HT1080 (cell line): ENCODE results near the gene OGG1. TPM values are rescaled to one million over a fixed set of nuclear protein-coding genes. Genes with fewer than 3 reads are reported as not detected.

Experiments used
- total RNA-seq: library from RNA; depleted of rRNA; stranded (reverse); fragments of >200 nt; shearing (Covaris generic); gene quantifications from 2 replicates; pipeline ENCODE4 v1.2.3, GENCODE V29; 2014; rRNA removed

The OGG1 gene
- total RNA-seq, 1 experiment from 2014 or later, result 27.8 TPM

Other genes with a start within 250 kb of the OGG1 start
- gene LHFPL4, start 196.1 kb upstream of the OGG1 start, total RNA-seq, result not detected in 2 replicates
- 45.8 and 49.4 TPM in 2 replicates for gene MTMR14, start 100.4 kb upstream of the OGG1 start, total RNA-seq
- gene CPNE9, start 46.1 kb upstream of the OGG1 start, total RNA-seq, result not detected in 2 replicates
- gene BRPF1, start 18.2 kb upstream of the OGG1 start, total RNA-seq, result 19.9 and 22.9 TPM in 2 replicates
- gene CAMK1, start 20.0 kb downstream of the OGG1 start, total RNA-seq, result 36.9 and 44.1 TPM in 2 replicates
- gene TADA3, start 42.5 kb downstream of the OGG1 start, total RNA-seq, result 91.5 and 104 TPM in 2 replicates
- gene ARPC4, start 43.1 kb downstream of the OGG1 start, total RNA-seq, result 295 and 306 TPM in 2 replicates
- gene TTLL3, start 60.3 kb downstream of the OGG1 start, total RNA-seq, result 1.4 and 2.3 TPM in 2 replicates
- gene RPUSD3, start 94.1 kb downstream of the OGG1 start, total RNA-seq, result 36.5 and 46.0 TPM in 2 replicates
- gene CIDEC, start 130.3 kb downstream of the OGG1 start, total RNA-seq, result 0.14 TPM in 1 of 2 replicates, not detected in the other
- 34.1 and 45.6 TPM in 2 replicates for gene JAGN1, start 140.7 kb downstream of the OGG1 start, total RNA-seq
- 0.66 TPM in 1 of 2 replicates, not detected in the other for gene IL17RE, start 152.9 kb downstream of the OGG1 start, total RNA-seq
- 11.9 and 12.0 TPM in 2 replicates for gene IL17RC, start 167.1 kb downstream of the OGG1 start, total RNA-seq
- gene CRELD1, start 183.9 kb downstream of the OGG1 start, total RNA-seq, result 0.27 and 1.6 TPM in 2 replicates
- gene PRRT3, start 202.5 kb downstream of the OGG1 start, total RNA-seq, result 1.0 and 1.3 TPM in 2 replicates
- gene EMC3, start 236.9 kb downstream of the OGG1 start, total RNA-seq, result 41.2 and 73.5 TPM in 2 replicates